HG02852 (cell line): ENCODE measurements around the gene FOLR1.
"Not testable (repeated sequence)": the region's sequence is repeated elsewhere in the genome, so short reads cannot be mapped to it uniquely, and the experiment has no call there.

Experiments
- ATAC-seq: cut with Tn5 transposase; IDR thresholded peaks from one replicate; pipeline ENCODE4 v1.9.1; 2021; ENCODE audit warnings: mild to moderate bottlenecking, moderate library complexity; ENCODE audit not compliant: unreplicated experiment

The FOLR1 gene

GRCh38 chr11:72191961-72192381 lies at the start of gene FOLR1:
TSS of gene FOLR1 (plus strand) at chr11:72192140. CDS start at chr11:72192174, 34 bp downstream.
- ATAC-seq: no peak

GRCh38 chr11:72142543-72142942 lies 49.4 kb upstream of the FOLR1 start:
- not testable (repeated sequence) for ATAC-seq

DNA sequence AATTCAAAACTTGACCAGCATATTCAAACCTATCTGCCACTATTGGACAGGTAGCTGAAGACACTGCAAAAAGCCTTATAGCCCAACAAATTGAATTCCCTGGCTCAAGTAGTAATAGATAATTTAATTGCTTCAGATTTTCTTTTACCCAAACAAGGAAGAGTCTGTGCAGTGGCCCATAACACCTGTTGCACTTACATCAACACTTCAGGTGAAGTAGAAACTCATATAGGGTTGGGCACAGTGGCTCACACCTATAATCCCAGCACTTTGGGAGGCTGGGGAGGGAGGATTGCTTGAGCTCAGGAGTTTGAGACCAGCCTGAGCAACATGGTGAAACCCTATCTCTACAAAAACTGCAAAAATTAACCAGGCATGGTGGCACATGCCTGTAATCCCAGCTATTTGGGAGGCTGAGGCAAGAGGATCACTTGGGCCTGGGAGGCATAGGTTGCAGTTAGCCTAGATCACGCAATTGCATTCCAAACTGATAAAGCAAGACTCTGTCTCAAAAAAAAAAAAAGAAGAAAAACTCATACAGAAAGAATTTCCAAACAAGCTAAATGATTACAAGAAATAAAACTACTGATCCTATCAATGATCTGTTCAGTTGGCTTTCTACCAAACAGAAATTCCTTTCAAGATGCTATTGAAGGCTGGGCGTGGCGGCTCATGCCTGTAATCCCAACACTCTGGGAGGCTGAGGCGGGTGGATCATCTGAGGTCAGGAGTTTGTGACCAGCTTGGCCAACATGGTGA lies 47.0 kb upstream of the FOLR1 start:
- no peak for ATAC-seq

GRCh38 chr11:72146625-72147024 lies 45.3 kb upstream of the FOLR1 start:
- no peak for ATAC-seq

DNA sequence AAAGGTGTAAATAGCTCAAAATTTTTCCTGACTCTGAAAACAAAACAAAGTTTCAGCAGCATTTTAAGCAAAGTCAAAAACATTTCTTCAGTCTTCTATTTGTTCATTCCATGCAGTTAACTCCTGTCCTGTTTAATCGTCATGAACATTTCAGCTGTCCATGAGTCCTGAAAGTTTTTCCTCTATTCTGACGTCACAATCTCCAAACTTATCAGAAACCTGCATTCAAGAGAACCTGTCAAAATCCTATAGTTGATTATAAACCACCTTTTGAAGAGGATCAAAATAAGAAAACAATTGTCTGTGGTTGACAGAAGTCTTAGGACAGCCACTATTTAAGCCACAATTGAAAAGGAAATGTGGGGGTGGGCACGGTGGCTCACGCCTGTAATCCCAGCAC lies 41.1 kb upstream of the FOLR1 start:
- no peak for ATAC-seq

DNA sequence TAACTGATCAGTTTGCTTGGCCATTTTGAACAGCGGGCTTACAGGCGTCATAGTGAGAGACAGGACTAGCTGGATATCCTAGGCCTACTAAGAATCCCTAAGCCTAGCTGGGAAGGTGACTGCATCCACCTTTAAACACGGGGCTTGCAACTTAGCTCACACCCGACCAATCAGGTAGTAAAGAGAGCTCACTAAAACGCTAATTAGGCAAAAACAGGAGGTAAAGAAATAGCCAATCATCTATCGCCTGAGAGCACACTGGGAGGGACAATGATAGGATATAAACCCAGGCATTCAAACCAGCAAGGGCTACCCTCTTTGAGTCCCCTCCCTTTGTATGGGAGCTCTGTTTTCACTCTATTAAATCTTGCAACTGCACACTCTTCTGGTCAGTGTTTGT lies 38.1 kb upstream of the FOLR1 start:
- not testable (repeated sequence) for ATAC-seq

GRCh38 chr11:72154816-72155215 lies 37.1 kb upstream of the FOLR1 start:
- no peak for ATAC-seq

DNA sequence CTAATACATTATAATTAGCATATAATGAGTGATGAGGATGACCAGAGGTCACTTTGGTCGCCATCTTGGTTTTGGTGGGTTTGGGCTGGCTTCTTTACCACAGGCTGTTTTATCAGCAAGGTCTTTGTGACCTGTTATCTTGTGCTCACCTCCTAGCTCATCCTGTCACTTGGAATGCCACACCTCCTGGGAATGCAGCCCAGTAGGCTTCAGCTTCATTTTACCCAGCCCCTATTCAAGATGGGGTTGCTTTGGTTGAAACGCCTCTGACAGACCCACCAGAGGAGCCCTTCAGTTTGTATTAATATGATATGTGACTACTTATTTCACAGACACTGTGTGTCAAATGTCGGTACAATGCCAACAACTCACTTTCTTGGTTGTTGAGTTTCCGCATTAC lies 36.2 kb upstream of the FOLR1 start:
- ATAC-seq: no peak

DNA sequence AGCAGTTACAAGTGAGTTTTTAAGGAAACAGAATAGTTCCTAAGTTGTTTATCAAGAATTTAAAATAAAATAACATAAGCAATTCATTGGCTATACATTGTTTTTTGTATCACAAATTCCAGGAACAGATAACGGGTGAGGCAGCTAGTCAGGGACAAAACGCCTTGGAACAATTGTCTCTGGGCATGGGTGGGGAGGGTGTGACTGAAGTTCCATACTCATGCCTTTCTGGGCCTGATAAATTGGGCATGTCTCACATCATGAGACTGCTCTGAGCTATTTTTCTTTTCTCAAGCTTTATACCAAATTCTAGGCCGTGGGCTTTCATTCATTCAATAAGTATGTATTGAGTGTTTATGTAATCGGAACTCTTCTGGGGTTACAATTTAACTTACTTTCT lies 34.8 kb upstream of the FOLR1 start:
- ATAC-seq: no peak

- no peak for ATAC-seq
These were observed 31.6 kb upstream of the FOLR1 start for GRCh38 chr11:72160319-72160718.

GRCh38 chr11:72162891-72163492 lies 28.9 kb upstream of the FOLR1 start:
- ATAC-seq: no peak

- ATAC-seq: not testable (repeated sequence)
These were observed 27.8 kb upstream of the FOLR1 start for GRCh38 chr11:72164187-72164586.

GRCh38 chr11:72169046-72169555 lies 22.8 kb upstream of the FOLR1 start:
- not testable (repeated sequence) for ATAC-seq

DNA sequence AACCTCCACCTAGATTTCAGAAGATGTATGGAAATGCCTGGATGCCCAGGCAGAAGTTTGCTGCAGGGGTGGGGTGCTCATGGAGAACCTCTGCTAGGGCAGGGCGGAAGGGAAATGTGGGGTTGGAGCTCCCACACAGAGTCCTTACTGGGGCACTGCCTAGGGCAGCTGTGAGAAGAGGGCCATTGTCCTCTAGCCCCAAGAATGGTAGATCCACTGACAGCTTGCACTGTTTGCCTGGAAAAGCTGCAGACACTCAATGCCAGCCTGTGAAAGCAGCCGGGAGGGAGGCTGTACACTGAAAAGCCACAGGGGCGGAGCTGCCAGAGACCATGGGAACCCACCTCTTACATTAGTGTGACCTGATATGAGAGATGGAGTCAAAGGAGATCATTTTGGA lies 22.2 kb upstream of the FOLR1 start:
- not testable (repeated sequence) for ATAC-seq

DNA sequence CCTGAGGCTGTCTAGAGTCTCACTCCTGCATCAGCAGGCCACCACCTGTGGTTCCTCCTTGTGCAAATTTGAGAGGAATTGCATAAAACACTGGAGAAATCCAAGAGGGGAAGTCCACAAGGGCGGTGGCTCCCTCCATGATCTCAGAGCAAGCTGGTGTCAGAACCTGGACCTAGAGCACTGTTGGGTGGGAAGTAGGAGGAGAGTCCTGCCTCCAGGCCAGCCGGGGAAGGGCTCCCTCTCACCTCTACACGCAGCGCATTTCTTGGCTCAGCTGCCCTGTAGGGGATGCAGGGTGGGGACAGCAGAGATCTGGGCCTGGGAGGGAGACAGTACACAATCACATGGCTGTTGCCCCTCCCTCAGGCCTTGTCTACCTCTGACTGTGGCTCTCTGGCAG lies 19.9 kb upstream of the FOLR1 start:
- ATAC-seq: not testable (repeated sequence)

- ATAC-seq: no peak
These were observed 18.6 kb upstream of the FOLR1 start for GRCh38 chr11:72173291-72173690.

- ATAC-seq: no peak
These were observed 17.5 kb upstream of the FOLR1 start for GRCh38 chr11:72174302-72175070.

GRCh38 chr11:72177656-72178055 lies 14.3 kb upstream of the FOLR1 start:
- no peak for ATAC-seq

DNA sequence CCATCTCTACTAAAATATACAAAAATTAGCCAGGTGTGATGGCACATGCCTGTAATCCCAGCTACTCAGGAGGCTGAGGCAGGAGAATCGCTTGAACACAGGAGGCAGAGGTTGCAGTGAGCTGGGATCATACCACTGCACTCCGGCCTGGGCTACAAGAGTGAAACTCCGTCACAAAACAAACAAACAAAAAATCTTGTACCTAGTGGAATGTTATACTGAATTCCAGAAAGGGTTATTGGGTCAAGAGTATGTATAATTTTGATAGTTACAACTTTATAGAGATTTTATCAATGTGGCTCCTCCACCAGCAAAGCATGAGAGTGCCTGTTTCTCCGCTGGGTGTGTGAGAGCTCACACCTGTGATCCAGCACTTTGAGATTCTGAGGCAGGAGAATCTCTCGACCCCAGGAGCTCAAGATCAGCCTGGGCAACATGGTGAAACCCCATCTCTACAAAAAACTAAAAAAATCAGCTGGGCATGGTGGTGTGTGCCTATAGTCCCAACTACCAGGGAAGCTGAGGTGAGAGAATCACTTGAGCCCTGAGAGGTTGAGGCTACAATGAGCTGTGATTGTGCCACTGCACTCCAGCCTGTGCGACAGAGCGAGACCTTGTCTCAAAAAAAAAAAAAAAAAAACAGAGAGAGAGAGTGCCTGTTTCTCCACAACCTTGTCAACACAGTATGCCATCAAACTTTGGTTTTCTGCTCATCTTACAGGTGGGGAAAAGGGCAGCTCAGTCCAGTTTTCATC lies 12.7 kb upstream of the FOLR1 start:
- ATAC-seq: no peak

GRCh38 chr11:72179804-72180396 lies 12.0 kb upstream of the FOLR1 start:
- no peak for ATAC-seq
